Limb (tissue), 2 donors: Measurements from ENCODE around the gene CELF4.

ENCODE experiments used
- DNase-seq, 2 donors: peaks; one replicate each; pipeline ENCODE4 v3.0.0-alpha.2; 2016; ENCODE audit errors: extremely low spot score in 2 of 2

The CELF4 gene

GRCh38 chr18:37322492-37323035 is 243.0 kb downstream of the CELF4 start:
- peak in 1 of 2 donors; percentile 67 for DNase-seq

DNA sequence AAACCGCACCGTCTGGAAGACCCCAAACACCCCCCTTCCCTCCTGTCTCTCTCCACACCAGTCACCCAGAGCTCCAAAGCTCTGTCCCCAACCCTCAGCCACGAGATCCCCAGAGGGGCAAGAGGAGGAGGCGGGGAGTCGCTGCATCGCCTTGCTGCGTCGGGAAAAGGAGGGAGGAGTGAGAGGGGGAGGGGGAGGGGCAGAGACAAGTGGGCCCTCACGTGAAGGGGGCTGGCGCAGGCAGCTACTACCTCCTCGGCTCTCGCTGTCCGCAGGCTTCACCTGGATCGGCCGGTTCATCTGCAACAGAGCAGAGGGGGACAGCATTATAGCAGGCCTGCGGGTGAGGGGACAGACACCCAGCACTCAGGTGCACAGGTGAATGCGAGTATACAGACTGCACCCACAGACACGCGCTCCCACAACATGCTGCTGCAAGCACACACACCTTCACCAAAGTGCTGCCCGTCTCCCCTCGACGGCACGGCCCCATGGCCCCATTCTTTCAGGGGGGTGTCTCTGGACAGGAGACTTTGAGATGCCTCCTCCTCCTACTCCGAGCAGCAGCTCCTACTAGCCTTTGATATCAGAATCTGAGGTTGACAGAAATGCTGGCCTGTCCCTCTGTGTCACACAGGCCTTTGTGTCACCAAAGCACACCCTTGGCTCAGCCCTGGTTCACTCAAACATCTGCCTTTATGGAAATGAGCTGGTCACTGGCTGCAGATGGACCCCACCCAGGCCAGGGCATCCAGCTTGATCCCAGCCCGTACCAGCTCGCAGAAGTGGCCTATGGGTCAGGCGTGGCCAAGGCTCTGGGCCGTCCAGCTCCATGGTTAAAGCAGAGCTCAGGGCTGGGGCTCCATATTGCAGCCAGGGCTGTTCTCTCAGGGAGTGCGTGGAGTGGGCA is 243.8 kb downstream of the CELF4 start:
- no peak for DNase-seq

GRCh38 chr18:37320317-37320716 is 245.3 kb downstream of the CELF4 start:
- no peak for DNase-seq

- DNase-seq, result no peak
Observed at GRCh38 chr18:37318360-37319355, 246.9 kb downstream of the CELF4 start.

DNA sequence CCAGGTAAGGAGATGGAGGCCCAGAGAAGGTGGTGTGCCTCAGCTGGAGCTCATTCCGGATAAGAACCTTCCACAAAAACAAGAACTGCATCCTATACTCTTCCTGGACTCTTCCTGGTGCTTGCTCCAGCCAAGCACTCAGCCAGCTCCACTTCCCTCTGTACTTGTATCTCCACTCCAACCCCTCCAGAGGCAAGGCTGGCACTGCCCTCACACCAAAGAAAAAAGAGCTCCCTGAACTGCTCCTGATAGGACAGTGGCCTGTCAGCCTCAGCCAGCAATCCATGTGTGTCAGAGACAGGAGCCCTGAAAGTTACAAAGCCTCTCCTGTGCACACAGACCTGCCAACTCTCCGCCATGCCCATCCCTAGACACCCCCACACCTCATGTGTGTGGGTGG is 248.1 kb downstream of the CELF4 start:
- DNase-seq, result no peak

- no peak for DNase-seq
Observed at GRCh38 chr18:37316468-37316867, 249.1 kb downstream of the CELF4 start.

DNA sequence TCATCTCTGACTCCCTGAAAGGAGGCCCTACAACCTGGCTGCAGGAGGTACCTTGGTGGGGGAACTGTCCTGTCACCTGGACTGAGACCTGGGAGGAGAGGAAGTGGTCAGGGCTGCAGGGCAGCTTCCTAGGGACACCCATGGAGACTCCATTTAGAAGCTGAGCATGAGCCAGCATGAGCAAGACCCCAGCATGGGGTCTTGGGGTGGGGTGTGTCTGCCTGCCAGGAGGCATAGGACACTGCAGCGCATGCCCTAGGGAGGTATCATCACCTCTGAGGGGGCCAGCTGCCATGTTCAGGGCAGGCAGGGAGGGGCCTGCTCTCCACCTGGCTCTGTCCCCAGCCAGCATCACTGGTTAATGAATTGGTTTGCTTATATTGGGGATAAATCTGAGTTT is 249.7 kb downstream of the CELF4 start:
- DNase-seq, result no peak

GRCh38 chr18:37314534-37314933 is 251.1 kb downstream of the CELF4 start:
- DNase-seq, result no peak

- DNase-seq, result no peak
Observed at GRCh38 chr18:37313624-37314023, 252.0 kb downstream of the CELF4 start.

GRCh38 chr18:37309861-37310260 is 255.7 kb downstream of the CELF4 start:
- no peak for DNase-seq

GRCh38 chr18:37309059-37309458 is 256.5 kb downstream of the CELF4 start:
- no peak for DNase-seq

DNA sequence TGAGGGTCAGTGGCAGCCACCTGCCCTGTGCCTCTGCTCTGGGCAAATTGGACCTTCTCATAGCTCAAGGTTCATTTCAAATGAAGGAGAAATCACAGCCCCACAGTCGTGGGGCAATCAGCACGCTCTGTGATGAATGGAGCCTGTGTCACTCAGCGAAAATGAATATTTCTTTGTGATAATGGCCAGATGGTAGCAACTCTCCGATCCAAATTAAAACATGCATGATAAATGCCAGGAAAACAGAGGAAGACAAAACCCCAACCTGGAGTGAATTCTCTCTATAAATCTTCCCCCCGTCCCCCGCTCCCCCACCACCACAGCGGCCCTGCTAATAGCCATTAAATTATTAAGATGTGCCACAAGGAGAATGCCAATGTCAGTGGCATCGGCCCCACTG is 258.4 kb downstream of the CELF4 start:
- DNase-seq, result no peak

DNA sequence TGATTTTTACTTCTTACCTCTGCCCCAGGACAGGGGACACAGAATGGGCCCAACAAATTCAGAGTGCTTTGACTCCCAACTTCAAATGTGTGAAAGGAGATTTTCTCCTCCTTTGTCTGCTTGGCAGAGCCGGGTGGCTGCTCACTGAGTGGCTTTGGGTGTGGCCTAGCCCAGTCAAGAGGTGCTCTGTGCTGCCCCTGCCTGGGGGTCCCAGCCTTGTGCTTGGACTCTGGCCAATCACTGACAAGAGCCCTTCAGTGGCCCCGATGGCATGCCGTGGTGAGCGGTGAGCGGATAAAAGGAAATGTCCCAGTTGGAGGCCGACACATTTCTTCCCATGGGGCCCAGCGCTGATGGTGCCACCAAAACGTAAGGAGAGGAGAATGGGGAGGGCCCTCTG is 259.2 kb downstream of the CELF4 start:
- DNase-seq, result no peak

DNA sequence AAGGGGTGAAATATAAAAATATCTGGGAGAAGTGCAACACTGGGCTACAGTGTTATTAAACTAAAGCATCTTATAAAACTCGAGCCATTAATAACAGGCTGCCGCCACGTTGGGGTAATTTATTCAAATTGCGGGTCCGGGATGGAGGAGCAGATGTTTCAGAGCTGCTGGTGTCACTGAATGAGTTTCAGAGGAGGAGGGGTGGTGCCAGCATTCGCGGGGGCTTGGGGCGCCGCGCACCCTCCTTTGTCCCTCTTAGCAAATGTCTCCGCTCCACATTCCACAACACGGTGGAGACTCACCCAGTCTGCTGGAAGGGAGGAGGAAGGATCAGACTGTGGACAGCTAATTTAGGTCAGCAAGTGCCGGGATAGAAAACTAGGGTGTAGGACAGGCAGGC is 260.5 kb downstream of the CELF4 start:
- DNase-seq, result no peak

DNA sequence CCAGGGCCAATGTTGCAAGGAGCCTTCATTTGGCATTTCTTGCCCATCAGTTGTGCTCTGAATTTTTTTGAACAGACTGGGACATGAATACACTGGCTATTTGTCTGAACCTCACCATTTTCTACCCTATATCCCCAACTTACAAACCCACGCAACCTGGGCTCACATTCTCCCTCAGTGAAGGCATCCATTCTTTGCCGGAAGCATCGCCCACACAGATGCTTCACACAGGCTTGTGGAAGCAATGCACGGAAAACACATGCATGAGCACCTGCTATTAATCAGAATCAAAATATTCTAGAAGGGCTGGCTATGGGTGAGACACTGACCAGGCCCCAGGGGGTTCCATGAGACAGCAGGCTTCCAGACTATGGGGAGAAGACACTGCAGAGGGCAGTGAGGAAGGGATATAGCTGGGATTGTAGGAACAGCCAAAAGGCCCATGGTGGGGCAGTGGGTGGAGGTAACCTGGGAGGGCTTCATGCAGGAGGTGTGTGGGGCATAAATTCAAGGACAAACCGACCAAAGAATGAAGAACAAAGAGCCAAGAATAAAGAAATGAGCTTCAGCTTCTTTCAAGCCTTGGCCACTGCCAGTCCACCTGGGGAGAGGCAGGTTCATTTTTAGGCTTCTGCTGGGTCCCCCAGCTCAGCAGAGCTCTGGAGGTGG is 261.5 kb downstream of the CELF4 start:
- no peak for DNase-seq

DNA sequence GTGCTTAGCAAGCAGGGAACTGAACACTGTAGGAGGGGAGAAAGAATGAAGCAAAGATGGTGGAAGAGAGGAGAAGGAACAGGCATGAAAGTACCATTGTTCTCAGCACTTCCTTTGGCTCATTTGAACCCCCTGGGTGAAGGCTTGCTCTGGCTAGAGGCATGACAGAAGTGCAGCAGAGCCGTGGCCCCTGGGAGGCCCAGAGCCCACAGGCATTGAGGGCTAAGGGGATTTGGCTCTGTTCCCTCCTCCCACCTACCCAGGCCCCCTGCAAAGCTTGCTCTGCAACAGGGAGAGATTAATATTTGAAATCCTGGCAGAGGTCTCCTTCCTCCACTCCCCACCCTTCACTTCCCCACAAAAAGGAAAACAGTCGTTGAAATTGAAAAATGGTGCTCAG is 262.6 kb downstream of the CELF4 start:
- no peak for DNase-seq

- no peak for DNase-seq
Observed at GRCh38 chr18:37302519-37302918, 263.1 kb downstream of the CELF4 start.

DNA sequence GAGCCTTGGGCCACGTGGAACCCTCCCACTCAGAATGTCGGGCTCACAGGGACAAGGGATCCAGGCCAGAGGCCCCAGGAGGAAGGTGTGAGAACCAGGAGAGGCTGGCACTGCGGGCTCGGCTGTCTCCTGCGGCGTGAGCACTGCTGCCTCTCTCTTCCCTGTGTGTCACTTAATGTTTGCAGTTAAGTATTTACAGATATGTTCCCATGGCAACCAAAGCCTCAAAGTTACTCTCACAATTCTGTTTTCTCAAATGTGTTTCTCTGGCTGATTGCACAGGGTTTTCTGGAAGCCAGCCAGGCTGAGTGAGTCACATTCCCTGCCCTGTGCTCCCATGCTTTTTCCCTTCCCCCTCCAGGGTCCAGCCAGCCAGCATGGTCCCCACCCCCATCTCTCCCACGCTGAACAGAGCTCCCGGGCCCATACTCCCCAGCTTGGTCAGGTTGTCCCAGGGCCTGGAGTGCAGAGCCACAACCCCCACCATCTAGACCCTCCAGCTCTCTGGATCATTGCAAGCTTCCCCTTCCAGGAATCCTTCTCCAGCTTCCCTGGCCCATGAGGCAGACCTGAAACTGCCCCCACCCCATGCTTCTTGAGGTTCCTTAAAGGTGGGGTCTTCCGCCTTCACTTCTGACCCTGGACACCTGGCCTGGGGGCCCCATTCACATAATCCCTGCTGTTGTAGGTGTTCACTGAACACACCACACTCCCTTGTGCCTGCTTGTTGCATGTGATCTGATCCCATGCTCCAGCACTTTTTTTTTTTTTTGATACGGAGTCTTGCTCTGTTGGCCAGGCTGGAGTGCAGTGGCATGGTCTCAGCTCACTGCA is 265.9 kb downstream of the CELF4 start:
- DNase-seq, result peak; percentile 87 to 93

DNA sequence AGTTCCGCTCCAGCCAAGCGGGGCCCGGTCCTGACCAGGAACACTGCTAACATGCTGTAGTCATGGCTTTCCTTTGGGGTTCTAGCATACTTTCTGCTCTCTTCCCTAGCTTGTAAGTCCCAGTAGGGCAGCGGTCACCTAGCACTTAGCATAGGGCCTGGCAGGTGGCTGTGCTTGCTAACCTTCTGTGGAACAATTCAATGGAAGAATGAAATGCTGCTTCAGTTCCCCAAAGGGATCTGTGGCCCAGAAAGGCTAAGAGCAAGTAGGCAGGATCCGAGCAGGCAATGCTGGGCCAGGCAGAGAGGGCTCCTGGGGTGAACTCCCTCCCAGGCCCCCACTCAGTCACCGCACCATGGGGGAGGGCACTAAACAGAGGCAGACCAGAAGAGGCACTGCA is 266.8 kb downstream of the CELF4 start:
- no peak for DNase-seq

- no peak for DNase-seq
Observed at GRCh38 chr18:37297106-37297505, 268.5 kb downstream of the CELF4 start.
